Mesothelial cell of epicardium (in vitro differentiated cells): Measurements from ENCODE around the gene RPS10. TPM values are rescaled to one million over a fixed set of nuclear protein-coding genes. Genes with fewer than 3 reads are reported as not detected.
A peak's percentile ranks its signal among the peaks of the same experiment; 100 is the strongest.

Source experiments
- DNase-seq, 2 experiments: peaks; one replicate each; pipeline ENCODE4 v3.0.0; 2021; ENCODE audit warnings: low spot score in 2 of 2; ENCODE audit not compliant: unreplicated experiment in 2 of 2
- H3K27ac Mint-ChIP-seq: 2 replicates; pipeline ENCODE4 v1.8.0; 2021; ENCODE audit warnings: mixed read lengths
- H3K27me3 Mint-ChIP-seq: 2 replicates; pipeline ENCODE4 v1.8.0; 2021; ENCODE audit warnings: low read depth, mixed read lengths
- H3K36me3 Mint-ChIP-seq: 2 replicates; pipeline ENCODE4 v1.8.0; 2021; ENCODE audit warnings: mixed read lengths
- H3K4me1 Mint-ChIP-seq: 2 replicates; pipeline ENCODE4 v1.8.0; 2021; ENCODE audit warnings: mixed read lengths
- H3K4me3 Mint-ChIP-seq: 2 replicates; pipeline ENCODE4 v1.8.0; 2021; ENCODE audit warnings: mild to moderate bottlenecking, moderate library complexity, mixed read lengths
- H3K9me3 Mint-ChIP-seq: 2 replicates; pipeline ENCODE4 v1.8.0; 2021; ENCODE audit warnings: mixed read lengths
- CTCF ChIP-seq: fragments of 200-600 bp; sonication (generic); IDR thresholded peaks from one replicate; pipeline ENCODE4 v1.5.0; 2021; ENCODE audit warnings: antibody characterized with exemption; ENCODE audit not compliant: unreplicated experiment
- total RNA-seq: library from RNA; stranded (reverse); gene quantifications from 3 replicates; pipeline ENCODE4 v1.2.1, GENCODE V29; 2021

RPS10 gene
- total RNA-seq, 1 donor from 2014 or later: 1,317 TPM

DNA sequence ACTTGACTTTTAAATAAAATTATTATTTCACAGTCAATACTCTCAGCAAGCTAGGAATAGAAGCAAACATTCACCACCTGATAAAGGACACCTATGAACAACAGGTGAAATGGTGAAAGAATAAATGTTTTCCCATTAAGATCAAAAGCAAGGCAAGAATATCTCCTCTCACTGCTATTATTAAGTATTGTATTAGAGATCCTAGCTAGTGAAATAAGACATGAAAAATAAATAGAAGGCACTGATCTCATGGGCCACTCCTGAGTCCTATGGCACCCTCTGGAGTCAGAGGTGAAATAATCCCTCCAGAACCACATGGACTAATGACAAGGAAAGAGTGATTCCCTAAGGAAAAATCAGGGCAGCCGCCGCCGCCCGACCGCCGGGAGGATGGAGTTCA, 29.4 kb downstream of the RPS10 start:
- H3K27ac Mint-ChIP-seq: no peak overlapping the region
- no peaks in the 10 kb centered on the region for H3K27me3 Mint-ChIP-seq
- H3K9me3 Mint-ChIP-seq: peaks cover 8% of the 10 kb centered on the region
- DNase-seq: no peak
- peaks cover 3% of the 10 kb centered on the region for H3K36me3 Mint-ChIP-seq
- no peak for TF ChIP-seq CTCF
- H3K4me3 Mint-ChIP-seq: no peak overlapping the region
- H3K4me1 Mint-ChIP-seq: peaks cover 8% of the 10 kb centered on the region

DNA sequence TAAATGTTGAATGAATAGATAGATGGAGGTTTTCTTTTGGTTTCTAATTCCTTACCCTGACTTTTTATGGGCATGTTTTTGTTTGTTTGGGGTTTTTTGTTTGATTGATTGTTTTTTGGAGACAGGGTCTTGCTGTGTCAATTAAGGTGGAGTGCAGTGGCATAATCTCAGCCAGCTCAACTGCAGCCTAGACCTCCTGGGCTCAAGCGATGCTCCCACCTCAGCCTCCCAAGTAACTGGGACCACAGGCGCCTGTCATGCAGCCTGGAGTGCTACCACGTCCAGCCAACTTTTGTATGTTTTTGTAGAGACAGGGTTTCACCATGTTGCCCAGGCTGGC, 31.9 kb downstream of the RPS10 start:
- Mint-ChIP-seq H3K27me3 (no peaks in the 10 kb centered on the region), H3K27ac (no peak overlapping the region), H3K9me3 (peaks cover 8% of the 10 kb centered on the region)

DNA sequence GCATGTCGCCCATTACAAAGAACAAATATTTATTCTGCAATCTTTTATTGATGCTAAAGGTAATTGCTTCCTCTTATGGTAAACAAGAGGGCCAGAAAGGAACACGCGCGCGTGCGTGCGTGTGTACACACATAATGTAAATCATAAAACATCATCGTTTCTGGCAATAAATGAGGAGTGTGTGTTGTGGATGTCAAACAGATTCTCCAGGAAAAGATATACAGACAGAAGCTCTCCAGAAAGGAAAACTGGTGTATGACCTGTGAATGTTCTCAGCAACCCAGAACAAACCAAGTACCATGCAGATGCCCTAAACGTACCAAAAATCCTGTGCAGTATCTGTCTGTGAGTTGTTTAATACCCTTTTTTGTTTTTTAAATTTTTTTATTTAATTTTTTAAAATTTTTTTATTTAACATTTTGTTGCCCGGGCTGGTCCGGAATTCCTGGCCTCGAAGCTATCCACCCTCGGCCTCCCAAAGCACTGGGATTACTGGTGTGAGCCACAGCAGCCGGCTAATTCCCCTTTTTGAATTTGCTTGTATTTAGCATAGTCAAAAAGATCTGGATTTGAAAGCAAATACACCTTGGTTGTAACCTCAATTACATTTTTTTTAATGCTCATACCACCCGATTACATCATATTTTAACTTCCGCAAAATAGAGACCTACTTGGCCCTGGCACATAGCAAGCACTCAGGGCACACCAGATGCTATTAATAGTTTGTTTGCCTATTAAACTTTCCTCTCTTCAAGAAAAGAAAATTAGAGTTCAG, 32.5 kb downstream of the RPS10 start:
- DNase-seq: no peak
- peaks cover 3% of the 10 kb centered on the region for H3K36me3 Mint-ChIP-seq
- H3K4me3 Mint-ChIP-seq: peak overlapping the region; percentile 88
- peak overlapping the region; percentile 91 for H3K27ac Mint-ChIP-seq
- H3K4me1 Mint-ChIP-seq: peaks cover 8% of the 10 kb centered on the region
- no peak for TF ChIP-seq CTCF
- no peaks in the 10 kb centered on the region for H3K27me3 Mint-ChIP-seq
- peaks cover 8% of the 10 kb centered on the region for H3K9me3 Mint-ChIP-seq

More for the DNA sequence above, 31.9 kb downstream of the RPS10 start:
- H3K4me1 Mint-ChIP-seq: peaks cover 8% of the 10 kb centered on the region
- H3K4me3 Mint-ChIP-seq: peak overlapping the region; percentile 49
- no peak for DNase-seq
- peaks cover 3% of the 10 kb centered on the region for H3K36me3 Mint-ChIP-seq
- no peak for TF ChIP-seq CTCF

DNA sequence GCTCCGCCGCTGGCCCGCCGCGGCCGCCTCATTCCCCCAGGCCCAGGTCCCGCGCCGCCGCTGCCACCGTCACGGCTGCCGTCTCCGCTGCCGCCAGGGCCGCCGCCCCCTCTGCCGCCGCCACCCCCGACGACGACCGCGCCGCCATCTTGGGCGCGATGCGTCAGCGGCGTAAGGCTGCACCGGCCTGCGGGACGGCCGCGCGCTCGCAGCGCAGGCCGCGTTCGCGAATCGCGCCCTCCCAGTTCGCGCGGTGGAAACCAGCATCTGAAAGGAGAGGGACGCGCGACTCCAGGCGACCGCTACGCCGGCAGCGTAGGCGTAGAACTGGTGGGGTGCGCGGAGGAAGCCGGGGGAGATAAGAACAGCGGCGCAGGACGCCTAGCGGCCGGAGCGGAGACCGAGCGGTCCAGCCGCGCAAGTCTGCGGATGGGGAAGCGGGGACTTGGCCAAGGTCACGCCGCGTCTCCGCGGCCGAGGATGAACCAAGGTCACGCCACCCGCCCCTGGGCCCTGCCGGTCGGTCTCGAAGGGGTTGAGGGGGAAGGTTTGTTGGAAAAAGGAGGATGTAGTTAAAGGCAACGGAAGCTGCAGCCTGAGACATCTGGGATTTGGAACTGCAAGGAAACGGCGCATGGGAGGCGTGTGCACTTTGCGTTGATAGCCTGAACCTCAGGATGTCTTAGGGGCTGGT, 33.2 kb downstream of the RPS10 start, which contains the start of gene NUDT3:
TSS of gene NUDT3 (minus strand) at position 173 of the 694 bp plus-strand sequence. CDS start 307 bp downstream, outside the sequence.
- H3K27me3 Mint-ChIP-seq: no peaks in the 10 kb centered on the region
- H3K27ac Mint-ChIP-seq: peak within 1 kb of the TSS; percentile 91
- peak within 1 kb of the TSS; percentile 88 for H3K4me3 Mint-ChIP-seq
- peak; percentile 82 for TF ChIP-seq CTCF
- peaks cover 8% of the 10 kb centered on the region for H3K9me3 Mint-ChIP-seq
- peaks cover 8% of the 10 kb centered on the region for H3K4me1 Mint-ChIP-seq
- H3K36me3 Mint-ChIP-seq: peaks cover 3% of the 10 kb centered on the region
- DNase-seq: peak; percentile 92 to 96

DNA sequence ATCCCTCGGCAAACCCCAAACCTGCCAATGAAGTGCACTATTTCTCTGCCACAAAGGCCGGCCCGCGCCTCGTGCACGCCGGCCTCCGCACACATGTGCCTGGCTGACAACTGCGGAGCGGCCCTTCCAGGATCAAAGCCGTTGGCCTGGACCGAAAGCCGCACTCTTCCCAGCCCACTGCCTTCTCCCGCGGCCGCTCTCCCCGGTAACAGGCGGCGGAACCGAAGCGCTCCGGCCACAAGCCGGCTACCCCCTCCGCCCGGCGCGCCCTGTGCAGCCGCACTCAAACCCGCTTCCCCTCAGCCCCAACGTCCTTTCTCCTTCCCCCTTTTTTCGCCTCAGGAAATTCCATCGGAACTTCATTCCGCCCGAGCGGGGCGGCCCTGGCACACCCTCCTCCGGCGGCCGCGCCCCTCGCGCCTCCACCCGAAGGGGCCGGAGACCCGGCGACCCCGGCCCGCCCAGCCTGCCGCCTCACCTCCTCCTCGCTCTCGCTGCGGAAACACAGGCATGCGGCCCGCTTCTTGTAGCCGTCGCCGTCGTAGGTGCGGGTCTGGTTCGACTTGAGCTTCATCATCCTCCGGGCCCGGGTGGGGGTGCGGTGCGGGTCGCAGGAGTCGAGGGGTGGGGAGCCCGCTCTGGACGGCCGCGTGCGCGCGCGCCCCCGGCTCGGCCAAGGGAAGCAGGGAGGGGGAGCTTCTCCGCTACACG, 33.9 kb downstream of the RPS10 start:
- DNase-seq: peak; percentile 37 to 74
- Mint-ChIP-seq H3K9me3 (peaks cover 8% of the 10 kb centered on the region), H3K4me3 (no peak overlapping the region), H3K4me1 (peaks cover 8% of the 10 kb centered on the region), H3K27ac (no peak overlapping the region), H3K36me3 (peaks cover 3% of the 10 kb centered on the region), H3K27me3 (no peaks in the 10 kb centered on the region)
- TF ChIP-seq CTCF: no peak
